Heart left ventricle (tissue), 16 donors: ENCODE data around the gene SYNJ1. TPM values are rescaled to one million over a fixed set of nuclear protein-coding genes. Genes with fewer than 3 reads are reported as not detected.
"Not testable (repeated sequence)": the region's sequence is repeated elsewhere in the genome, so short reads cannot be mapped to it uniquely, and the experiment has no call there.

Experiments
- ATAC-seq, 4 donors: fragments of 200-7000 bp; cut with Tn5 transposase; one replicate each; pipeline ENCODE4 v1.9.1; 2020 to 2022; ENCODE audit warnings: moderate library complexity in 4 of 4, mild to moderate bottlenecking in 3 of 4, moderate number of reproducible peaks in 1 of 4
- DNase-seq, 5 donors: peaks; one replicate each; pipeline ENCODE4 v3.0.0-alpha.2; 2020
- H3K27ac ChIP-seq, 12 donors: fragments of 200-600 bp; sonication (generic) in 4 of 12; one replicate each; pipeline versions ENCODE4 v1.5.0 to v1.8.0; 2016 to 2022; ENCODE audit warnings: mild to moderate bottlenecking in 2 of 12
- H3K27me3 ChIP-seq, 9 donors: fragments of 200-600 bp; sonication (generic) in 2 of 9; one replicate each; pipeline versions ENCODE4 v1.5.1 to v1.8.0; 2016 to 2022; ENCODE audit warnings: mild to moderate bottlenecking in 3 of 9
- H3K36me3 ChIP-seq, 9 donors: fragments of 200-600 bp; sonication (generic) in 2 of 9; one replicate each; pipeline versions ENCODE4 v1.5.0 to v1.8.0; 2018 to 2022; ENCODE audit warnings: mild to moderate bottlenecking in 2 of 9
- H3K4me1 ChIP-seq, 12 donors: fragments of 200-600 bp; sonication (generic) in 4 of 12; one replicate each; pipeline versions ENCODE4 v1.5.0 to v1.8.0; 2016 to 2022; ENCODE audit warnings: mild to moderate bottlenecking in 3 of 12
- H3K4me3 ChIP-seq, 12 donors: fragments of 200-600 bp; sonication (generic) in 4 of 12; one replicate each; pipeline versions ENCODE4 v1.5.0 to v1.8.0; 2017 to 2022; ENCODE audit warnings: mild to moderate bottlenecking in 9 of 12, moderate library complexity in 4 of 12
- H3K9me3 ChIP-seq, 12 donors: fragments of 200-600 bp; sonication (generic) in 4 of 12; one replicate each; pipeline versions ENCODE4 v1.5.0 to v1.8.0; 2016 to 2022; ENCODE audit warnings: mild to moderate bottlenecking in 1 of 12
- POLR2A ChIP-seq, 2 donors: fragments of 450-650 bp; IDR thresholded peaks; one replicate each; pipeline ENCODE4 v1.6.1; 2017; ENCODE audit warnings: antibody characterized with exemption in 2 of 2, mild to moderate bottlenecking in 2 of 2, moderate library complexity in 2 of 2
- WGBS, 4 donors: extraction: QIAGEN DNeasy Blood & Tissue Kit in 2 of 4; methylation state at CpG; one replicate each; pipeline versions ENCODE4 v1.1.5 to v1.1.7; 2013 to 2018; 5-methylcytosine and 5-hydroxymethylcytosine counted together
- intact Hi-C, 10 donors: fragments of 100-400 bp; cut with DNase I; formaldehyde crosslinking; loops; one replicate each; pipeline versions ENCODE4 v1.11.1 to v1.14.2; 2022
- polyA plus RNA-seq, 2 donors: library from polyadenylated mRNA; stranded (reverse); fragments of 200-250 nt; gene quantifications; one replicate each; pipeline ENCODE4 v1.2.3, GENCODE V29; 2013
- total RNA-seq, 9 donors: library from RNA; depleted of rRNA in 2 of 9; stranded (reverse); fragments of >200 nt in 2 of 9; fragmentation: NEBNext Ultra II Directional in 3 of 9; extraction: Animal tissue kit (Norgen Biotek cat#: 25700) in 3 of 9; gene quantifications; one replicate each; pipeline versions ENCODE4 v1.1.0 to v1.2.4, GENCODE V29; 2016 to 2023
- TF ChIP-seq, protein P1 (sequence below), 12 donors: fragments of 200-600 bp; sonication (generic) in 4 of 12; IDR thresholded peaks; one replicate each; pipeline versions ENCODE4 v1.5.0 to v1.8.0; 2018 to 2022; ENCODE audit warnings: antibody characterized with exemption in 12 of 12, mild to moderate bottlenecking in 5 of 12
- donor health status: ischemic (EF 13 %, LVEDD 7.1; RV severe dilation, severe dysfunction).
- donor health status: healthy with polysubstance abuse.
- donor health status: DM: no; HTN: yes; CAD: no.
- donor health status: DM: no; HTN: no; CAD: no.
- donor health status: ischemic (EF 25% LVEDD 6.9; RV normal size, moderate dysfunction).
- donor health status: ischemic (EF 25% LVEDD 5.7; RV mildly dilated, moderate dysfunction).
- donor health status: healthy.
- donor health status: DM: yes; HTN: yes; CAD: no.
- donor health status: ischemic (EF 35%, LVEDD 5.7; RV mildly dilated, moderate dysfunction).
- donor health status: nonischemic (EF 11% LVEDD 7.7; RV severe dilation, severe dysfunction).
- donor health status: DM: yes; HTN: yes; CAD: no.
- donor health status: PGD.
- donor health status: ischemic (EF 29% LVEDD 5.4; RV normal size, mild dysfunction).
- donor health status: nonischemic (EF 23%, LVEDD 6.1; RV moderate dilation, normal function).

Gene SYNJ1
- total and polyA plus RNA-seq, 11 donors = 4.1 to 17.4 (median 10.3) TPM

DNA sequence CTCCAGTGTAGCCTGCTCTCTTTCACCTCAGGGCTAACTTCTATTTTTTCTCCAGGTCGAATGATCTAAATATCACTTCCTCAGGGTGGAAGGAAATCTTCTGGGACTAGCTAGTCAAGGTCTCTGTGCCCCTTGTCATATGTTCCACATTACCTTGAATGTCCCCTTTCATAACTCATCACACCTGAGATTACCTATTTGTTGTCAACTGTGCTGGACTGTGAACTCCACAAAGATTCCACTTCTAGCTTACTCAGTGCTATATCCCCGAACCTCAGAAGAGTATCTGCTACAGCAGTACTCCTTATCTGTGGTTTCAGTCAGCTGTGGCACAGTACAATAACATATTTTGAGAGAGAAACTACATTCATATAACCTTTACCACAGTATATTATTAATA, 14.6 kb upstream of the SYNJ1 start:
- H3K36me3 ChIP-seq = peaks cover 0 to 100% (median 99%) of the 10 kb centered on the region in 9 donors
- H3K9me3 ChIP-seq = no peaks in the 10 kb centered on the region
- intact Hi-C loops = no loop called here
- ATAC-seq (no peak), DNase-seq (no peak)
- no peaks in the 10 kb centered on the region for H3K4me1 ChIP-seq
- 82 to 89% (median 85%) methylated on average over 2 of the region's 2 CpGs for WGBS, 4 donors
- no peak overlapping the region for H3K27ac ChIP-seq
- H3K27me3 ChIP-seq = no peaks in the 10 kb centered on the region
- no peak overlapping the region for H3K4me3 ChIP-seq
- TF ChIP-seq, protein P1, sequence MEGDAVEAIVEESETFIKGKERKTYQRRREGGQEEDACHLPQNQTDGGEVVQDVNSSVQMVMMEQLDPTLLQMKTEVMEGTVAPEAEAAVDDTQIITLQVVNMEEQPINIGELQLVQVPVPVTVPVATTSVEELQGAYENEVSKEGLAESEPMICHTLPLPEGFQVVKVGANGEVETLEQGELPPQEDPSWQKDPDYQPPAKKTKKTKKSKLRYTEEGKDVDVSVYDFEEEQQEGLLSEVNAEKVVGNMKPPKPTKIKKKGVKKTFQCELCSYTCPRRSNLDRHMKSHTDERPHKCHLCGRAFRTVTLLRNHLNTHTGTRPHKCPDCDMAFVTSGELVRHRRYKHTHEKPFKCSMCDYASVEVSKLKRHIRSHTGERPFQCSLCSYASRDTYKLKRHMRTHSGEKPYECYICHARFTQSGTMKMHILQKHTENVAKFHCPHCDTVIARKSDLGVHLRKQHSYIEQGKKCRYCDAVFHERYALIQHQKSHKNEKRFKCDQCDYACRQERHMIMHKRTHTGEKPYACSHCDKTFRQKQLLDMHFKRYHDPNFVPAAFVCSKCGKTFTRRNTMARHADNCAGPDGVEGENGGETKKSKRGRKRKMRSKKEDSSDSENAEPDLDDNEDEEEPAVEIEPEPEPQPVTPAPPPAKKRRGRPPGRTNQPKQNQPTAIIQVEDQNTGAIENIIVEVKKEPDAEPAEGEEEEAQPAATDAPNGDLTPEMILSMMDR (IDR thresholded peaks at IDR 0.05) = no peak
- TF ChIP-seq POLR2A (IDR thresholded peaks at IDR 0.05) = no peak

DNA sequence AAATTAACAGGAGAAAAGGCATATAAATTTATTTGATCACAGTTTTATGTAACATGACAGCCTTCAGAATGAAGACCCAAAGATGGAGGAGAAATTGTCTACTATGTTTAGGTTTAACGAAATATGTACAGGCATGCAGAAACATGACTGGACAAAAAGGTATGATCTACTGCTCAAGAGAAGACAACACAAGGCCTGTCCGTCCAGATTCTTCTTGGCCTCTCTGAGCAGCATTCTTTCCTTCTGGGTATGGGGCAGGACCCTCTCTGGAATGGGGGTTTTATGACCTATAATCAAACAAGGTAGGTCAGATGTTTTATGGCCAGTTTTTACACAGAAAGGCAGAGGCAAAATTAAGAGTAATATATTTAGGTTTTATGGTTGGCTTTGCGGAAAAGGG, 13.5 kb upstream of the SYNJ1 start:
- intact Hi-C loops = no loop called here
- H3K27ac ChIP-seq = no peak overlapping the region
- no peak for TF ChIP-seq POLR2A (IDR thresholded peaks at IDR 0.05)
- TF ChIP-seq, protein P1 (IDR thresholded peaks at IDR 0.05) = no peak
- no peak overlapping the region for H3K4me3 ChIP-seq
- H3K4me1 ChIP-seq = no peaks in the 10 kb centered on the region
- DNase-seq = no peak
- H3K36me3 ChIP-seq = peaks cover 0 to 100% (median 100%) of the 10 kb centered on the region in 9 donors
- 89 to 96% (median 92%) methylated on average over 3 of the region's 3 CpGs for WGBS, 4 donors
- ATAC-seq = no peak
- no peaks in the 10 kb centered on the region for H3K9me3 ChIP-seq
- H3K27me3 ChIP-seq = no peaks in the 10 kb centered on the region

DNA sequence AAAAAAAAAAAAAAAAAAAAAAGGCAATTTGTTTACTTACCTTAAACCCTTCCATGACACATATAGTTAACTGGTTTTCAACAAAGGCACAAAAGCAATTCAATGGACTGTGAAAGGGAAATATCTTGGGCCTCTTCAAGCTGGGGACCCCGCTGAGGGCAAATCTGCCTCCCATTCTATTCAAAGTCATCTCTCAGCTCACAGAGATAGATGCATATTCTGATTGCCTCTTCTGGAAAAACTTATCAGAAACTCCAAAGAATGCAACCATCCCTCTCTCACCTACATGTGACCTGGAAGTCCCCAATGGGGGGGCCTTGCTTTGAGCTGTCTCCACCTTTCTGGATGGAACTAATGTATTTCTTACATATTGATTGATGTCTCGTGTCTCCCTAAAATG, 12.1 kb upstream of the SYNJ1 start:
- DNase-seq (no peak), ATAC-seq (no peak)
- H3K27ac ChIP-seq = no peak overlapping the region
- no peaks in the 10 kb centered on the region for H3K9me3 ChIP-seq
- peaks cover 0 to 100% (median 99%) of the 10 kb centered on the region in 9 donors for H3K36me3 ChIP-seq
- TF ChIP-seq, protein P1 (IDR thresholded peaks at IDR 0.05) = no peak
- no peak for TF ChIP-seq POLR2A (IDR thresholded peaks at IDR 0.05)
- WGBS, 4 donors = 97 to 100% (median 99%) methylated on average over 2 of the region's 2 CpGs
- no peak overlapping the region for H3K4me3 ChIP-seq
- H3K4me1 ChIP-seq = no peaks in the 10 kb centered on the region
- intact Hi-C loops = no loop called here
- H3K27me3 ChIP-seq = no peaks in the 10 kb centered on the region

DNA sequence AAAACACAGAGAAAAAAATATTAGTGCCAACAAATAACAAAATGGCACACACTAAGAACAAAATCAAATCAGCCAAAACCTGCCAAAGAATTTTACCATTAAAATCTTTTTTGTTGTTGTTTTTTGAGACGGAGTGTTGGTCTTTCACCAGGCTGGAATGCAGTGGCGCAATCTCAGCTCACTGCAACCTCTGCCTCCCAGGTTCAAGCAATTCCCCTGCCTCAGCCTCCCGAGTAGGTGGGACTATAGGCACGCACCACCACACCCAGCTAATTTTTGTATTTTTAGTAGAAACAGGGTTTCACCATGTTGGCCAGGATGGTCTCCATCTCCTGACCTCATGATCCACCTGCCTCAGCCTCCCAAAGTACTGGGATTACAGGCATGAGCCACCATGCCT, 8.3 kb upstream of the SYNJ1 start:
- not testable (repeated sequence) for ATAC-seq, DNase-seq
- peaks cover 0 to 86% (median 82%) of the 10 kb centered on the region in 9 donors for H3K36me3 ChIP-seq

DNA sequence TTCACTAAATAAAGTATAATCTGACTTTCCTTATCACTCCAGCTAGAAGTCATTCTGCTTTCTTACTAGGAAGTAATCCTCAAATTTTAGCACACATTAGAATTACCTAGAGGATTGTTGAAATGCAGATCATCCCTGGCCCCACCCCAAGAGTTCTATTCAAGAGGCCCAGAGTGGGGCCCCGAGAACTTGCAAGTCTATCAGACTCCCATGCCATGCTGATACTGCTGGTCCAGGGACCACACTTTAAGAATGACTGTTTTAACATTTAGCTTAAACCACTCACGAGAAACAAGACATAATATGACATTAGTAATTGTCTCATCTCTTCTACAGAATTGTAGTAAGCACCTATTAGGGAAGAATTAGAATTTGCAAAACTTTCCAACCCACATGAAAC, 7.7 kb upstream of the SYNJ1 start:
- TF ChIP-seq, protein P1 (IDR thresholded peaks at IDR 0.05) = no peak
- TF ChIP-seq POLR2A (IDR thresholded peaks at IDR 0.05) = no peak
- H3K4me1 ChIP-seq = no peaks in the 10 kb centered on the region
- 85 to 95% (median 91%) methylated on average over 2 of the region's 2 CpGs for WGBS, 4 donors
- no peak overlapping the region for H3K4me3 ChIP-seq
- DNase-seq (no peak), ATAC-seq (no peak)
- H3K27me3 ChIP-seq = no peaks in the 10 kb centered on the region
- peaks cover 0 to 81% (median 77%) of the 10 kb centered on the region in 9 donors for H3K36me3 ChIP-seq
- no peak overlapping the region for H3K27ac ChIP-seq
- no peaks in the 10 kb centered on the region for H3K9me3 ChIP-seq
- intact Hi-C loops = no loop called here

More for the DNA sequence above, 8.3 kb upstream of the SYNJ1 start:
- H3K4me3 ChIP-seq, H3K27me3 ChIP-seq, H3K9me3 ChIP-seq, H3K4me1 ChIP-seq, H3K27ac ChIP-seq, intact Hi-C loops: not testable (repeated sequence)
- WGBS, 4 donors = 93 to 98% (median 96%) methylated on average over 4 of the region's 4 CpGs
